Gastroesophageal sphincter (tissue), 3 donors: Measurements from ENCODE around the gene ALLC.

Source experiments
- EP300 ChIP-seq: sonication (generic); formaldehyde crosslinking; IDR thresholded peaks from one replicate; pipeline ENCODE4 v1.6.1; 2017; ENCODE audit warnings: antibody characterized with exemption, mild to moderate bottlenecking
- POLR2A ChIP-seq, 2 donors: fragments of 450-650 bp; IDR thresholded peaks; one replicate each; pipeline ENCODE4 v1.6.1; 2017; ENCODE audit warnings: antibody characterized with exemption in 2 of 2, mild to moderate bottlenecking in 2 of 2, moderate library complexity in 1 of 2
- POLR2AphosphoS5 ChIP-seq: sonication (generic); formaldehyde crosslinking; IDR thresholded peaks from one replicate; pipeline ENCODE4 v1.6.1; 2017; ENCODE audit warnings: antibody characterized with exemption
- TF ChIP-seq, protein P1 (sequence below), 4 experiments: fragments of 200-600 bp in 2 of 4; fragments of 450-650 bp in 2 of 4; sonication (generic) in 1 of 4; IDR thresholded peaks; one replicate each; pipeline ENCODE4 v1.5.1; 2017 to 2019; ENCODE audit warnings: antibody characterized with exemption in 4 of 4, mild to moderate bottlenecking in 2 of 4, moderate library complexity in 2 of 4

DNA sequence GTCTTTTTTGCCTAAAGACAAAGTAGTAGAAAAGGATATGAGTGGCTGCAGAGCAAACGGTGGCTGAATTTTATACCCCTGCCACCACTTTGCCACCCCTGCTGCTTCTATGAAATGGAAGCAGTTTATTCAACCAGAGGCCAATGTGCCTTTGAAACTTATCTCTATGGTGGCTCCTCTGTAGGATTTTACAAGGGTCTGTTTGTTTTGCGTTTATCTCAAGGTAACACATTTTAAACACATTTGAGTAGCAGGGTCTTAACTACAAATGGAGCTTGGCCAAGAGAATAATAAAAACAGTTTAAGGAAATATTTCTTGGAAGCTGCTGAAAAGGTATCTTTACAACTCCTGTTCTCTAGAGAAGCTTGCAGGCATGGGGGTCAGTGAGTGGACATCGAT is 6.1 kb downstream of the ALLC start:
- TF ChIP-seq, protein P1, sequence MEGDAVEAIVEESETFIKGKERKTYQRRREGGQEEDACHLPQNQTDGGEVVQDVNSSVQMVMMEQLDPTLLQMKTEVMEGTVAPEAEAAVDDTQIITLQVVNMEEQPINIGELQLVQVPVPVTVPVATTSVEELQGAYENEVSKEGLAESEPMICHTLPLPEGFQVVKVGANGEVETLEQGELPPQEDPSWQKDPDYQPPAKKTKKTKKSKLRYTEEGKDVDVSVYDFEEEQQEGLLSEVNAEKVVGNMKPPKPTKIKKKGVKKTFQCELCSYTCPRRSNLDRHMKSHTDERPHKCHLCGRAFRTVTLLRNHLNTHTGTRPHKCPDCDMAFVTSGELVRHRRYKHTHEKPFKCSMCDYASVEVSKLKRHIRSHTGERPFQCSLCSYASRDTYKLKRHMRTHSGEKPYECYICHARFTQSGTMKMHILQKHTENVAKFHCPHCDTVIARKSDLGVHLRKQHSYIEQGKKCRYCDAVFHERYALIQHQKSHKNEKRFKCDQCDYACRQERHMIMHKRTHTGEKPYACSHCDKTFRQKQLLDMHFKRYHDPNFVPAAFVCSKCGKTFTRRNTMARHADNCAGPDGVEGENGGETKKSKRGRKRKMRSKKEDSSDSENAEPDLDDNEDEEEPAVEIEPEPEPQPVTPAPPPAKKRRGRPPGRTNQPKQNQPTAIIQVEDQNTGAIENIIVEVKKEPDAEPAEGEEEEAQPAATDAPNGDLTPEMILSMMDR (IDR thresholded peaks at IDR 0.05): no peak
- TF ChIP-seq POLR2A (IDR thresholded peaks at IDR 0.05): no peak
- no peak for TF ChIP-seq POLR2AphosphoS5
- no peak for TF ChIP-seq EP300
